ENCODE measurements around the gene FGF3. TPM values are rescaled to one million over a fixed set of nuclear protein-coding genes. Genes with fewer than 3 reads are reported as not detected.

Gene FGF3
- total RNA-seq, 2 donors from 2014 or later, result not detected

DNA sequence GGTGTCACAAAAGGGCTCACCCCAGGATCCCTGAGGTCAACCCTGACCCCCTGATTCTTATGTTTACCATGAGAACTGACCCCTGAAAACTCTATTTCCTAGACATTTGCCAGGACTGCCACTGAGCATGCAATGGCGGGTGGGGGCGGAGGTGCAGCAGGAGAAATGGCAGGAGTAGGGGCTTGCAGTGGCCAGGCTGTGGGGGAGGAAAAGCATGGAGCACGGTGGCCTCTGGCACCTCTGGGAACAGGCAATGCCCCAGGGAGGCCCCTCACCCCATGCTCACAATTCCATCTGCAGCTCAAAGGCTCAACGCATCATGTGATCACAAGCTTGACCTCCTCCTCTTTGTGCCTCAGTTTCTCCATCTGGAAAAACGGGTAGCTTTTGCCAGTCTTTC, 46.5 kb upstream of the FGF3 start:
- H3K4me1 ChIP-seq, result no peaks in the 10 kb centered on the region
- H3K27me3 ChIP-seq, result no peaks in the 10 kb centered on the region
- DNase-seq (ENCODE audit: low spot score), result no peak
- H3K27ac ChIP-seq, result no peak overlapping the region
- no peaks in the 10 kb centered on the region for H3K9me3 ChIP-seq
- H3K4me3 ChIP-seq, result no peak overlapping the region
- no peaks in the 10 kb centered on the region for H3K36me3 ChIP-seq
- TF ChIP-seq, protein P1, sequence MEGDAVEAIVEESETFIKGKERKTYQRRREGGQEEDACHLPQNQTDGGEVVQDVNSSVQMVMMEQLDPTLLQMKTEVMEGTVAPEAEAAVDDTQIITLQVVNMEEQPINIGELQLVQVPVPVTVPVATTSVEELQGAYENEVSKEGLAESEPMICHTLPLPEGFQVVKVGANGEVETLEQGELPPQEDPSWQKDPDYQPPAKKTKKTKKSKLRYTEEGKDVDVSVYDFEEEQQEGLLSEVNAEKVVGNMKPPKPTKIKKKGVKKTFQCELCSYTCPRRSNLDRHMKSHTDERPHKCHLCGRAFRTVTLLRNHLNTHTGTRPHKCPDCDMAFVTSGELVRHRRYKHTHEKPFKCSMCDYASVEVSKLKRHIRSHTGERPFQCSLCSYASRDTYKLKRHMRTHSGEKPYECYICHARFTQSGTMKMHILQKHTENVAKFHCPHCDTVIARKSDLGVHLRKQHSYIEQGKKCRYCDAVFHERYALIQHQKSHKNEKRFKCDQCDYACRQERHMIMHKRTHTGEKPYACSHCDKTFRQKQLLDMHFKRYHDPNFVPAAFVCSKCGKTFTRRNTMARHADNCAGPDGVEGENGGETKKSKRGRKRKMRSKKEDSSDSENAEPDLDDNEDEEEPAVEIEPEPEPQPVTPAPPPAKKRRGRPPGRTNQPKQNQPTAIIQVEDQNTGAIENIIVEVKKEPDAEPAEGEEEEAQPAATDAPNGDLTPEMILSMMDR (IDR thresholded peaks at IDR 0.05), result no peak

GRCh38 chr11:69864686-69865661, 45.8 kb upstream of the FGF3 start:
- no peaks in the 10 kb centered on the region for H3K36me3 ChIP-seq
- H3K27me3 ChIP-seq, result no peaks in the 10 kb centered on the region
- no peak overlapping the region for H3K27ac ChIP-seq
- no peaks in the 10 kb centered on the region for H3K9me3 ChIP-seq
- no peak for DNase-seq (ENCODE audit: low spot score)
- TF ChIP-seq, protein P1 (IDR thresholded peaks at IDR 0.05), result no peak
- H3K4me3 ChIP-seq, result no peak overlapping the region
- no peaks in the 10 kb centered on the region for H3K4me1 ChIP-seq

- H3K36me3 ChIP-seq, result no peaks in the 10 kb centered on the region
- no peaks in the 10 kb centered on the region for H3K4me1 ChIP-seq
- TF ChIP-seq, protein P1 (IDR thresholded peaks at IDR 0.05), result no peak
- H3K4me3 ChIP-seq, result no peak overlapping the region
- no peaks in the 10 kb centered on the region for H3K9me3 ChIP-seq
- no peaks in the 10 kb centered on the region for H3K27me3 ChIP-seq
- no peak overlapping the region for H3K27ac ChIP-seq
- no peak for DNase-seq (ENCODE audit: low spot score)
Observed at GRCh38 chr11:69863544-69864200, 44.5 kb upstream of the FGF3 start.

DNA sequence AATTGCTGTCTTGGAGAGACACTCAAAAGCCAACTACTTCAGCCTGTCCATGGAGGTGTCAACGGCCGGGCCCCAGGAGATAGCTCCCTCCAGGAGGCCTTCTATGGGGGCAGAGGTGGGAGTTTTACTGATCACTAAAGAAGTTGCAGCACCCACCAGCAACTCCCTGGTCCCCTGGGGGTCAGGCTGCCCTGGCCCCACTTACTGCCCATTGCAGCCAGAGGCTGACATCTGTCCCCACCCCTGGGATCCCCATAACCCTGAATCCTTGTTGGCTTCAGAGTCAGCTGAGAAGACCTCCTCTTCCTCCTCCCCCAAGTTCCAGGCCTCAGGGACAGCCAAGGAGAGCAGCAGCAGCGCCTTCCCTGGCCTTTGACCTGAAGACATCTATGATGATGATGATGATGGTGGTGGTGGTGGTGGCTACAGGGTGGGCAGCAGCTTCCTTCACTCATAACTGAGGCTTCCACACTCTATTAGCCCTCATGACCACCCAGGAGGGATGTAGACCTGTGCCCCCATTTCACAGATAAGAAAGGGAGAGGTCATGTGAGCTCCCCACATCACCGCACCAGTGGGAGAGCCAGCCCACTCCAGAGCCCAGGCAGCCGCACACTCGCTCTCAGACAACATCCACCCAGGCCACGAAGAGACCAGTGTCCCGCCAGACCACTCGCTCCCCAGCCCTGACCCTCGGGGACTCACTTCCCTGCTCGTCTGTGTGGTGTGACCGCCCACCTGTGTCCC, 43.8 kb upstream of the FGF3 start:
- Histone ChIP-seq H3K27me3 (no peaks in the 10 kb centered on the region), H3K36me3 (no peaks in the 10 kb centered on the region), H3K9me3 (no peaks in the 10 kb centered on the region), H3K4me3 (no peak overlapping the region), H3K4me1 (no peaks in the 10 kb centered on the region), H3K27ac (no peak overlapping the region)
- DNase-seq (ENCODE audit: low spot score), result no peak
- TF ChIP-seq, protein P1 (IDR thresholded peaks at IDR 0.05), result no peak

GRCh38 chr11:69862331-69862771, 43.1 kb upstream of the FGF3 start:
- Histone ChIP-seq H3K9me3 (no peaks in the 10 kb centered on the region), H3K27me3 (no peaks in the 10 kb centered on the region), H3K4me1 (no peaks in the 10 kb centered on the region), H3K36me3 (no peaks in the 10 kb centered on the region), H3K27ac (no peak overlapping the region), H3K4me3 (no peak overlapping the region)
- no peak for DNase-seq (ENCODE audit: low spot score)
- TF ChIP-seq, protein P1 (IDR thresholded peaks at IDR 0.05), result no peak

Data from right atrium auricular region (tissue), 2 donors.